Vagina (tissue), 2 donors: ENCODE results near the gene CDON.

Experiments used
- CTCF ChIP-seq, 3 experiments: fragments of 450-650 bp in 2 of 3; fragments of 200-600 bp in 1 of 3; sonication (generic) in 1 of 3; IDR thresholded peaks; one replicate each; pipeline ENCODE4 v1.5.1; 2017 to 2019; ENCODE audit warnings: antibody characterized with exemption in 3 of 3, mild to moderate bottlenecking in 2 of 3, moderate library complexity in 2 of 3
- POLR2A ChIP-seq, 2 donors: fragments of 450-650 bp; IDR thresholded peaks; one replicate each; pipeline ENCODE4 v1.6.1; 2017; ENCODE audit warnings: antibody characterized with exemption in 2 of 2, mild to moderate bottlenecking in 2 of 2, moderate library complexity in 2 of 2
- POLR2AphosphoS5 ChIP-seq, 2 donors: sonication (generic); formaldehyde crosslinking; IDR thresholded peaks; one replicate each; pipeline ENCODE4 v1.9.0; 2017; ENCODE audit warnings: antibody characterized with exemption in 2 of 2, mild to moderate bottlenecking in 2 of 2, low read depth in 1 of 2; ENCODE audit not compliant: insufficient read depth in 1 of 2

DNA sequence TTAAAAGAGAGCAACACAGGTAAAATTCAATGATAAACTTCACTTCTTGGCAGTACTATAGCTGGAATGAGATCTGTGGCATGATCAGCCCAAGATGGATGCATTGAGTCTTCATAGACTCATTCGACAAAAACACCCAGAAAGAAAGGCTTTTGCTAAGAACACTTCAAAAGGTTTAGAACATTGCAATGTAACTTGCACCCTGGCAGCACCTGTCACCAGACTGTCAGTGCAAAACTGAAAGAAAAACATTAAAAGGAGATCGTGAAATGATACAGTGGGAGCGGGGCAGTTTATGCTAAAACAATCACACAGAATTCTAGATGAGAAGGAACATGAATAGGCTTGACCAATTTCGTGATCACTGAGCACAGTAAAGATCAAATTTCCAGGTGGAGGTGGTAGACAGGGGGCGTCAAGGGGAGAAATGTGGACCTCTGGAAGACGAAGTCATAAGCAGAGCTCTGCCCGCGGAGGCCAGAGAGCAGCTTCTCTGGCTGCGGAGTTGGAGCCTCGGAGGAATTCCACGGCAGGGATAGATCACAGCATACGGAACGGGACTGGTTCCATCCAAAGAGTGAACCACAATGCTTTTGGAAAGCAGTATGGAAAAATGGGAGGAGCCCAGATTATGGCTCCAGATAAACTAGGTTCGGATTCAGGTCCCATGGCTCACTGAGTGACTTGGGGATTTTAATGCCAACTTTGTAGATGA lies 104.9 kb downstream of the CDON start:
- TF ChIP-seq POLR2A (IDR thresholded peaks at IDR 0.05) (no peak), CTCF (IDR thresholded peaks at IDR 0.05) (no peak), POLR2AphosphoS5 (IDR thresholded peaks at IDR 0.05; ENCODE audit: insufficient read depth in 1 of 2, low read depth in 1 of 2) (no peak)
